SU-DHL-6 (cell line): Measurements from ENCODE around the gene MARCHF3.

Source experiments
- H2AFZ ChIP-seq: fragments of 200-600 bp; sonication (generic); 2 replicates; pipeline ENCODE4 v1.6.1; 2014; ENCODE audit warnings: low read depth, mild to moderate bottlenecking, moderate library complexity, mixed read lengths, antibody characterized with exemption, low read length; ENCODE audit not compliant: severe bottlenecking
- H3F3A ChIP-seq: fragments of 200-600 bp; shearing (Covaris generic); 2 replicates; pipeline ENCODE4 v1.6.0; 2016; ENCODE audit warnings: antibody characterized with exemption, mild to moderate bottlenecking; ENCODE audit not compliant: insufficient read depth
- H3K27ac ChIP-seq: fragments of 200-600 bp; sonication (generic); 2 replicates; pipeline ENCODE4 v1.5.1; 2016; ENCODE audit warnings: low read depth, mild to moderate bottlenecking, low read length, moderate library complexity, mixed read lengths
- H3K27me3 ChIP-seq: fragments of 200-600 bp; sonication (generic), shearing (Covaris generic); 2 replicates; pipeline ENCODE4 v1.6.0; 2014; ENCODE audit warnings: mild to moderate bottlenecking, low read length
- H3K36me3 ChIP-seq: fragments of 200-600 bp; sonication (generic); 2 replicates; pipeline ENCODE4 v1.6.1; 2014; ENCODE audit warnings: mild to moderate bottlenecking, low read length, mixed read lengths
- H3K4me2 ChIP-seq: fragments of 300-600, 200-600 bp; shearing (Covaris generic), sonication (generic); 2 replicates; pipeline ENCODE4 v1.6.0; 2014; ENCODE audit warnings: low read length, low read depth, mild to moderate bottlenecking; ENCODE audit not compliant: poor library complexity, severe bottlenecking
- H3K4me3 ChIP-seq: fragments of 200-600 bp; sonication (generic); 2 replicates; pipeline ENCODE4 v1.5.1; 2014; ENCODE audit warnings: antibody characterized with exemption, low read length, mild to moderate bottlenecking, mixed read lengths; ENCODE audit not compliant: insufficient read depth, poor library complexity, severe bottlenecking
- H3K79me2 ChIP-seq: fragments of 200-600 bp; sonication (generic); 2 replicates; pipeline ENCODE4 v1.6.1; 2014; ENCODE audit warnings: mild to moderate bottlenecking, low read length, moderate library complexity; ENCODE audit not compliant: insufficient read depth
- H3K9ac ChIP-seq: fragments of 200-600 bp; sonication (generic); 2 replicates; pipeline ENCODE4 v1.7.0; 2014; ENCODE audit warnings: mild to moderate bottlenecking, low read length
- H3K9me2 ChIP-seq: fragments of 200-600 bp; sonication (generic); replicated peaks from 2 replicates; pipeline ENCODE4 v1.6.1; 2014; ENCODE audit warnings: low read length; ENCODE audit not compliant: insufficient read depth
- H3K9me3 ChIP-seq: fragments of 200-600 bp; sonication (generic); 2 replicates; pipeline ENCODE4 v1.6.1; 2014; ENCODE audit warnings: low read length, mixed read lengths; ENCODE audit not compliant: insufficient read depth
- H4K20me1 ChIP-seq: fragments of 200-600 bp; sonication (generic); 2 replicates; pipeline ENCODE4 v1.6.1; 2014; ENCODE audit warnings: low read depth, mild to moderate bottlenecking, antibody characterized with exemption, low read length, moderate library complexity, mixed read lengths
- EZH2phosphoT487 ChIP-seq: fragments of 200-600 bp; sonication (generic), shearing (Covaris generic); conservative IDR thresholded peaks from 2 replicates; pipeline ENCODE4 v1.6.1; 2018; ENCODE audit warnings: mild to moderate bottlenecking, antibody characterized with exemption, low read length, moderate library complexity, mixed read lengths
- TF ChIP-seq, protein P1 (sequence below): fragments of 200-600 bp; sonication (generic); IDR thresholded peaks from one replicate; pipeline ENCODE4 v1.5.1; 2017; ENCODE audit warnings: antibody characterized with exemption, mild to moderate bottlenecking, low read length, moderate library complexity; ENCODE audit not compliant: insufficient read depth, poor library complexity, severe bottlenecking

Gene MARCHF3

DNA sequence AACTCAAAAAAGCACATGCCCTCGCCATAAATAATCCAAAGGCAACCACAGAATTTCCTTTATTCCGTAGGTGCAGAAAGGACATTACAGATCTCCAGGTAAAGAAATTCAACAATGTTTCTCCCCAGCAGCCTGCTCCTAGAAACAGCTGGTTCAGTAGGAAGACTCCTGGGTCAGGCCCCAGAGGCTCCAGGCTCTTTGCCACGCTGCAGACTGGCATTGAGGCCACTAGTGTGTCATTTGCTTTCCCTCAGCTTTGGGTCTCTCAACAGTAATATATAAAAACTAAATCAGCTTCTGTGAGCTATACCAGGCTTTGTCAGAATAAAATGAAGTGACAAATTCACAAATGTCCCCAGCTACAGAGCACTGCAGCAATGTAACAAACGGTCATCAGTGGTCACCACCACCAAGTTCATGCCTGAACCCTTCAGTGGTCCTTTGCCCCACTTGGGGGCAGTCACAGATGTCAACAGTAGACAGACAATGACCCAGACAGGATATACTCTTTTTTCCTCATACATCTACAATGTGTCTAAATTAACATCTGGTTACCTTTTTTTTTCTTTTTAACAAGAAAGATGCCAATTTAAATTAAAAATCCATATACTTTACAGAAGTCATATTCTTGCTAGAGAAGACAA lies 93.5 kb downstream of the MARCHF3 start:
- no peak overlapping the region for H3K27ac ChIP-seq
- no peak overlapping the region for H3K4me2 ChIP-seq

DNA sequence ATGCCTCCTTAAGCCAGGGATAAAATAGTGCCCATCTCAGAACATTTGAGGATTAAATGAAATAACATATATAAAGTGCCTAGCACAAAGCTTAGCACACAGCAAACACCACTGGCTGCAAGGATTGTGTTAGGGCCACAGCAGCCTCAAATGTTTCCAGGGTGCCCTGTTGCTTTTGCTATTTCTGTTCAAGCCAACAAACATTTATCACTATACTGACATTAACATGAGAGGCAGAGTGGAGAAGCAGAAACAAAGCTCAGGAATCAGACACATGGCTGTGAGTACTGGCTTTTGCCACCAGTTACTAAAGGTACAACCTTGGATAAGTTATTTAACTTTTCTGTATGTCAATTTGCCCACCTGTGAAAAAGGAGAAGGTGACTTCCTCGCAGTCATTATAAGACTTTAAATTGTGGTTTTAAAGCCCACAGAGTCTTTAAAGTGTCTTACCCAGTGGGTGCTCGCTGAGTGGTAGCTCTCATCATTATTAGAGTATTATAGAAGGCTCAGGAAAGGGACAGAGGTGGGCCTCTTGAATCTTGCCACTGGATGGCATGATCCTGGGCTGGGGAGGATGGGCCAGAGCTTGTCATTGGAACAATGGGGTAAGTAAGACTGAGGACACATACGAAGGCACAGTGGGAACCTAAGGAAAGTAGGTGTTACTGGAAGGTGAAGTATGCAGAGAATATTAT lies 98.2 kb downstream of the MARCHF3 start:
- H3K4me2 ChIP-seq: no peak overlapping the region
- H3K4me3 ChIP-seq: no peak overlapping the region
- no peaks in the 10 kb centered on the region for H3K9me2 ChIP-seq
- H2AFZ ChIP-seq: no peak overlapping the region
- H3K9ac ChIP-seq: no peak overlapping the region
- H3K36me3 ChIP-seq: no peaks in the 10 kb centered on the region
- no peaks in the 10 kb centered on the region for H3K79me2 ChIP-seq
- TF ChIP-seq, protein P1, sequence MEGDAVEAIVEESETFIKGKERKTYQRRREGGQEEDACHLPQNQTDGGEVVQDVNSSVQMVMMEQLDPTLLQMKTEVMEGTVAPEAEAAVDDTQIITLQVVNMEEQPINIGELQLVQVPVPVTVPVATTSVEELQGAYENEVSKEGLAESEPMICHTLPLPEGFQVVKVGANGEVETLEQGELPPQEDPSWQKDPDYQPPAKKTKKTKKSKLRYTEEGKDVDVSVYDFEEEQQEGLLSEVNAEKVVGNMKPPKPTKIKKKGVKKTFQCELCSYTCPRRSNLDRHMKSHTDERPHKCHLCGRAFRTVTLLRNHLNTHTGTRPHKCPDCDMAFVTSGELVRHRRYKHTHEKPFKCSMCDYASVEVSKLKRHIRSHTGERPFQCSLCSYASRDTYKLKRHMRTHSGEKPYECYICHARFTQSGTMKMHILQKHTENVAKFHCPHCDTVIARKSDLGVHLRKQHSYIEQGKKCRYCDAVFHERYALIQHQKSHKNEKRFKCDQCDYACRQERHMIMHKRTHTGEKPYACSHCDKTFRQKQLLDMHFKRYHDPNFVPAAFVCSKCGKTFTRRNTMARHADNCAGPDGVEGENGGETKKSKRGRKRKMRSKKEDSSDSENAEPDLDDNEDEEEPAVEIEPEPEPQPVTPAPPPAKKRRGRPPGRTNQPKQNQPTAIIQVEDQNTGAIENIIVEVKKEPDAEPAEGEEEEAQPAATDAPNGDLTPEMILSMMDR: no peak
- no peaks in the 10 kb centered on the region for H3F3A ChIP-seq
- no peaks in the 10 kb centered on the region for H4K20me1 ChIP-seq
- H3K9me3 ChIP-seq: no peaks in the 10 kb centered on the region
- H3K27me3 ChIP-seq: no peaks in the 10 kb centered on the region
- no peak overlapping the region for H3K27ac ChIP-seq

More for the DNA sequence above, 93.5 kb downstream of the MARCHF3 start:
- no peaks in the 10 kb centered on the region for H3K36me3 ChIP-seq
- H3K4me3 ChIP-seq: no peak overlapping the region
- H3K79me2 ChIP-seq: no peaks in the 10 kb centered on the region
- TF ChIP-seq, protein P1: no peak
- TF ChIP-seq EZH2phosphoT487: no peak
- H3K27me3 ChIP-seq: no peaks in the 10 kb centered on the region
- H3K9me2 ChIP-seq: no peaks in the 10 kb centered on the region
- H2AFZ ChIP-seq: no peak overlapping the region
- no peak overlapping the region for H3K9ac ChIP-seq
- no peaks in the 10 kb centered on the region for H3F3A ChIP-seq
- H4K20me1 ChIP-seq: no peaks in the 10 kb centered on the region
- H3K9me3 ChIP-seq: no peaks in the 10 kb centered on the region

DNA sequence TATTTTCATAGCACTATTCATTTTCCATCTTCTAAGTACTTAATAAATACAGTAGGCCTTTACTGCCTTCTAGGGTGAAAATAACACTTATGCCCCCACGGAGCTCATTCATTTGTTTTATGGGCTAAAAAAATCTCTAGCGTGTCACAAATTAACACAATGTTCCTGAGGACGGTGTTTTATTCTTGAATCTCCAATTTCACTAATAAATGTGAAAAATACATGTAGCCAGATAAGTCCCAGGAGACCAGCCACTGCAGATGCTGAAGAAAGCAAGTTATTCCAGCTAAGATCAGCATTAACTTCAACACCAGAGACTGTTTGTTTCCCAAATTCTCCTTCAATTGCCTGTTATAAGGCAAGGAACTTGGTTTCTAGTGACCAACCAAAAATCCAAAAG lies 102.3 kb downstream of the MARCHF3 start:
- no peaks in the 10 kb centered on the region for H3K27me3 ChIP-seq
- H3K4me3 ChIP-seq: no peak overlapping the region
- H3K27ac ChIP-seq: no peak overlapping the region
- no peak overlapping the region for H2AFZ ChIP-seq
- H3F3A ChIP-seq: no peaks in the 10 kb centered on the region
- H3K9me2 ChIP-seq: no peaks in the 10 kb centered on the region
- H4K20me1 ChIP-seq: no peaks in the 10 kb centered on the region
- H3K9me3 ChIP-seq: no peaks in the 10 kb centered on the region
- no peak for TF ChIP-seq EZH2phosphoT487
- TF ChIP-seq, protein P1: no peak
- no peak overlapping the region for H3K4me2 ChIP-seq
- H3K79me2 ChIP-seq: no peaks in the 10 kb centered on the region
- H3K9ac ChIP-seq: no peak overlapping the region
- H3K36me3 ChIP-seq: no peaks in the 10 kb centered on the region
